ENCODE results near the gene PLA2G4B.

PLA2G4B gene

DNA sequence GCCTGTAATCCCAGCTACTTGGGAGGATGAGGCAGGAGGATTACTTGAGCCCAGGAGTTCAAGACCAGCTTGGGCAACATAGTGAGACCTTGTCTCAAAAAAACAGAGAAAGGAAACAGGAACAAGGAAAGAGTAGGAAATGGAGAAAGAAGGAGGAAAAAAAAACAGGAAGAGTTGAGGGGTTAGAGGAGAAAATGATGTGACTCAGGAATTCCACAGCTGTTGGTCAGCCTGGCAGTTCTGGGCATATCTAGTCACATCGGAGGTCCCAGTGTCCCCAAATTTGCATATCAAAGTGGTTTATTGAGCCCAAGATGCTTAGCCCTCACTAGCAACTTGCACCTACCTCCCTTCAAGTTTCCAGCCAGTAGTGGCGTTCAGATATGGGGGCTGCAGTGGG is 29.5 kb upstream of the PLA2G4B start:
- DNase-seq = no peak

DNA sequence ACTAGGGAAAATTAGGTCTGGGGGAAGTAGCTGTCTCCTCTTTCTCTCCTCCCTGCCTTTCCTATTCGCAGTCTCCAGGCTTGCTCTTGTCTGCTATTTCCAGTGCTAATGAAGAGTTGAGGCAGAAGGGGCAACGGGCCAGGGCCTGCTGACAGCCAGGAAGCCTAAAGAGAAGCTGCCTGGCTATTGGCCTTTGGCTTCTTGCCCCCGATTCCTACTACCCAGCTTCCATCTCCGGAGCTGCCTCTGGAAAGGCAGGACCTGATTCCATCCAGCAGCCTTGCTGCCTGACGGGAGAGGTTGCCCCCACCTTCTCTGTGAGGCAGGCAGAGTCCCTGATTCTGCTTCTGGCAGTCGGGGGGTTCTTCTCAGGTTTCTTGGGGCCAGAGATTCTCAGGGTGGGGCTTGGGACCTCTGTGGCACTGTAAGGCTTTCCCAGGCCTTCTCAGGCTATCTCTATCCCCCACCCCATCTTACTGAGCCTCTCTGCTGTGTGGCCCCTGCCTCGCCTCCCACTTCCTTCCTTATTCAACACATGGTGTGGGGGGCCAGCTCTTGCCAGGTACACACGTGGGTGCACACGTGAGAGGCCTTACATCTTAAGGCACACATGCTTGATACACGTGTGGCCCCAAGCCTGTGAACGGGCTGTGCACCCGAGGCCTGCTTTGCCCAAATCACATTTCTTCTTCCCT is 29.0 kb upstream of the PLA2G4B start:
- no peak for DNase-seq

DNA sequence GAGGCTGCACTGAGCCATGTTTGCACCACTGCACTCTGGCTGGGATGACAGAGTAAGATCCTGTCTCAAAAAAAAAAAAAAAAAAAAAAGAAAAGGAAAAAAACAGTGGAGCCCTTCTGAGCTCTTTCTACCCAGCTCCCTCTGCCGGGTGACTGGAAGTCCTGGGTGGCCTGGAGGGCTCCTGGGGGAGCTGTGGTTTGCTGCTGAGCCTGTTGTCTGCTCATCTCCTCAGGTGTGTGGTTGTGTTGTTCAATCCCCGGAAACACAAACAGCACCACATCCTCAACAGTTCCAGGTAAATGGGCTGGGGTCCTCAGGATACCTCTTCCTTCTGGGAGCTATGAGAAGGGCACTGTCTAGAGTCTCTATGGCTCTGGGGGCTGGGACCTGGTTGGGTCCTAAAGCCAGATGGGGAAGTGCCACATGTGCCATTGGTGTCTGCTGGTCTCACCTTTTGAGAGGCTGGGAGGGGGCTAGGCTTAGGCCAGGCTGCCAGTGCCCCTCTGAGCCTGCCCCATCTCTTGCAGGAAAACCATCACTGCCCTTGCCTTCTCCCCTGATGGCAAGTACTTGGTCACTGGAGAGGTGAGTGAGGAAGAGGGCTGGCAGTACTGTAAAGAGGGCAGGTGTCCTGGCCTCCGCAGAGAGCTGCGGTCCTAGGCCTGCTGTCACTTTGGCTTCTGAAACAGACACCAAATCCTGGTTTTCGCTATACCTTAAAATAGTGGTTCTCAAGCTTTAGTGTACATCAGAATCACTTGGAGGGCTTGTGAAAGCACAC is 27.8 kb upstream of the PLA2G4B start:
- DNase-seq = no peak

DNA sequence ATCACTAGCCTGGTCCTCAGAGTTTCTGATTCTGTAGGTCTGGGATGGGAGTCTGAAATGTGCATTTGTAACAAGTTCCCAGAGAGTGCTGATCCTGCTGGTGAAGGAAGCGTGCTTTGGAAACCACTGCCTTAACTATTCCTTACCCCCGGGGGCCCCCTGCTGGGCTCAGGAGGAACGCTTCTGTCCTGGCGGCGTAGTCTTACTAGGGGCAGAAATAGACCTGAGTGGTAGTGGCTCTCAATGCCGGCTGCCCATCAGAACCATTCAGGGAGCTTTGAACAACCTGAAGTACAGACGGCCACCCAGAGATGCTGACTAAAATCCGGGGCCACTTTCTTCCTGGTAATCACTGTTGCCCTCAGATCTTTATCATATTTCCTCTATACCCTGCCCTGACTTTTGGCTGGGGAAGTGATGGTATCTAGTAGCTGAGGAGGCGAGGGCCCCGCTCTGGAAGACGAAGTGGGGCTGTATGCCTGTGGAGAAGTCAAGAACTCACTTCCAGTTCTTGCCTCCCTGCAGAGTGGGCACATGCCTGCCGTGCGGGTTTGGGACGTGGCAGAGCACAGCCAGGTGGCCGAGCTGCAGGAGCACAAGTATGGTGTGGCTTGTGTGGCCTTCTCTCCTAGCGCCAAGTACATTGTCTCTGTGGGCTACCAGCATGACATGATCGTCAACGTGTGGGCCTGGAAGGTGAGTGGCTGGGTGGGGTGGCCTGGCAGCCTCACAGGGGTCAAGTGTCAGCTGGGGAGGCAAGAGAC is 27.0 kb upstream of the PLA2G4B start:
- DNase-seq = peak; percentile 62

DNA sequence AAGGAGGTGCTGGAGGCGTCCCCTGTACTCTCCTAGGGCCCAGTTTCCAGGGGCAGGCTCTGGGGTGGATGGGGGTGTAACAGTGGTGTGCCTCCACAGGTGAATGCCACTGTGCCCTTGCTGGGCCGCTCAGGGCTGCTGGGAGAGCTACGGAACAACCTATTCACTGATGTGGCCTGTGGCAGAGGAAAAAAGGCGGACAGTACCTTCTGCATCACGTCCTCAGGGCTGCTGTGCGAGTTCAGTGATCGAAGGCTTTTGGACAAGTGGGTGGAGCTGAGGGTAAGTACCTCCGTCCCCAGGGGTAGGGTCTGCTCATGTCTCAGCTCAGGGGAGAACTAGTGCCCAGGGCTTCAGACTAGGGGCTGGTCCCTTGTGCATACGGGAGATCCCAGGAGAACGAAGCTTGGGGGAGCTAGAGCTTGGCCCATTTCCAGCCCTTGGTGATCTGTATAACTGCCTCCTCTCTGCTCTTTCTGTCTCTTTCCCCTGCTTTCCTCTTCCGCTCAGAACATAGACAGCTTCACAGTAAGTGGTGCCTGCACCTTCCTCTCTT is 25.7 kb upstream of the PLA2G4B start:
- DNase-seq = no peak

DNA sequence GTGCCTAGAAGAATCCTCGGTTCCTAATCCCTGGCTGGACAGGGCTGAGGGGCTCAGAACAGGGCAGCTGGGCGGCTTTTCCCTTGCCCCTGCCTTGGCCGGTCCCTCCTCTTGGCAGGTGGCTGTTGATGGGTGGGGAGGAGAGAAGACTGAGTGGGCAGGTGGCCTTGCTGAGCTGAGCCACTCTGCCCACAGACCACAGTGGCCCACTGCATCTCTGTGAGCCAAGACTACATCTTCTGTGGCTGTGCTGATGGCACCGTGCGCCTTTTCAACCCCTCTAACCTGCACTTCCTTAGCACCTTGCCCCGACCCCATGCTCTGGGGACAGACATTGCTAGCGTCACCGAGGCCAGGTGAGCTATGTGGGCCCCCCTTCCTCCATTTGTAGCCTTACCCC is 25.2 kb upstream of the PLA2G4B start:
- DNase-seq = no peak

DNA sequence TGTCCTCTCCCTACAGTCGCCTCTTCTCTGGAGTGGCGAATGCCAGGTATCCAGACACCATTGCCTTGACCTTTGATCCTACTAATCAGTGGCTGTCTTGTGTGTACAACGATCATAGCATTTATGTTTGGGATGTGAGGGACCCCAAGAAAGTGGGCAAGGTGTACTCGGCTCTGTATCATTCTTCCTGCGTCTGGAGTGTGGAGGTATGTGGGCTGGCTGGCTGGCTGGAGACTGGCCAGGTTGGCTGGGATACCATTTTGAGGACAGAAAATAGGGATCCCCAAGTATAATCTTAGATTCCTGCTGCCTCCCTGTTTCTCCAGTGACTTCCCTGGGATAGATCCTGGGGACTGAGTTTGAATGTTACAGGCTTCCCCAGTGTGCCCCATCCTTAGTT is 24.1 kb upstream of the PLA2G4B start:
- no peak for DNase-seq

DNA sequence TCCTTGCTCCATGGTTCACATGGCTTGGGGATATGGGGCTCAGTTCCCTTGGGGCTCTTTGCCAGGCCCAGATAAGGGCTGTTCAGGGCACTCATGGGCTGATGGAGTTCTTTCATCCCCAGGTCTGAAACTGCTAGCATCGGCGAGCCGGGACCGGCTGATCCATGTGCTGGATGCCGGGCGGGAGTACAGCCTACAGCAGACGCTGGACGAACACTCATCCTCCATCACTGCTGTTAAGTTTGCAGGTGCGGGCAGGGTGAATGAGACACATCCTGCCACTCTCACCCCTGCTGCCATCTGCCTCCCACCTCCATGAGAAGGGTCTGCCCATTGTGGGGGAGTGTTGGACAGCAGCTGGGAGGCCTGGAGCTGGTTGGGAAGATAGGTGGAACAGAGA is 21.9 kb upstream of the PLA2G4B start:
- DNase-seq = no peak

DNA sequence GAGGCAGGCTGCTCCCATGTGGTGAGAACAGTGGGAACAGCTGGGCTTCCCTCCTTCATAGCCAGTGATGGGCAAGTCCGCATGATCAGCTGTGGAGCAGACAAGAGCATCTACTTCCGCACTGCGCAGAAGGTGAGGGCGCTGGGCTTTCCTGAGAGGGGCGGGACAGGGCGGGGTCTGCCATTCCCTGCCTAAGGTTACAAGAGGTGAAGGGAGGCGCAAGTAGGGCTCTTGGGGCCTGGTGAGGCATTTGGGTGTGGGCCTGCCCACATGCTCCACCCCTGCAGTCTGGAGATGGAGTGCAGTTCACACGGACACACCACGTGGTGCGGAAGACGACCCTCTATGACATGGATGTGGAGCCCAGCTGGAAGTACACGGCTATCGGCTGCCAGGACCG is 21.3 kb upstream of the PLA2G4B start:
- no peak for DNase-seq

DNA sequence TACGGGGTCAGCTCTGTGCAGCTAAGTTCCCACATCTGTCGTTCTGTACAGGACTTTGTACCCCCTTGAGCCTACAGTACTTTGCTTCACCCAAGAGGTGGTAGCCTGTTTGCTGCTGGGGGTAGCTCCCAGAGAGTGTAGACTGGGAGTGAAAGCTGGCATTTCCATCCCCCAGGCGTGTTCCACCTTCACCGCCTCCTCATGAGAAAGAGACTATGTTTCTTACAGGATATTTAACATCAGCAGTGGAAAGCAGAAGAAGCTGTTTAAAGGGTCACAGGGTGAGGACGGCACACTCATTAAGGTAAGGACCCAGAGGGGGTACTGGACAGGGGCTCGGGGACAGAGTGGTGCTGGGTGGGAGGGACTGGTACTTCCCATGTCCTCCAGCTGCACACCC is 20.9 kb upstream of the PLA2G4B start:
- DNase-seq = no peak

DNA sequence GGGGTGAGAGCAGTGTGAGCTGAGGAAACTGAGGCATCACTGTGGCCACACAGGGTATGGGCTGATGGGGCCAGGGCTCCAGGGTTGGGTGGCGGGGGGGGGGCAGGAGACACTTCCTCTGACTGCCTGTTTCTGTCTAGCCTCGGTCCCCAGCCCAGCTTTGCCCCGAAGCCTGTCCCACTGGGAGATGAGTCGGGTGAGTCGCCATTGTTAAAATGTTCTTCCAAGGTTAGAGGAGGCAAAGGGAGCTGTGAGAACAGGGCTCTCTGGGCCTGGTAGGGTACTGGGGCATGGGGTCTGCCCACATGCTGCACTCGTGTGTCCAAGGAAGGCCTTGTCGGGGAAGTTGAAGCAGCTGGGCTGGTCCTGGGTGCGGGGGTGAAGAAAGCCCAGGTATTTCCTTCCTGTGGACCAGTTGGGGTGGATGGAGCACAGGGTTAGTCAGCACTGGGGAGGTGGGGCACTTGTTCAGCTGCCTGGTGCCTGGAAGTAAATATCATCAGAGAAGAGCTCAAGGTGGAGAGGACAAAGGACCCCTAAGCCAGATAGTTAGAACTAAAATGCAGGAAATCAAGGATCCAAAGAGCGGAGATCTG is 19.1 kb upstream of the PLA2G4B start:
- DNase-seq = no peak

DNA sequence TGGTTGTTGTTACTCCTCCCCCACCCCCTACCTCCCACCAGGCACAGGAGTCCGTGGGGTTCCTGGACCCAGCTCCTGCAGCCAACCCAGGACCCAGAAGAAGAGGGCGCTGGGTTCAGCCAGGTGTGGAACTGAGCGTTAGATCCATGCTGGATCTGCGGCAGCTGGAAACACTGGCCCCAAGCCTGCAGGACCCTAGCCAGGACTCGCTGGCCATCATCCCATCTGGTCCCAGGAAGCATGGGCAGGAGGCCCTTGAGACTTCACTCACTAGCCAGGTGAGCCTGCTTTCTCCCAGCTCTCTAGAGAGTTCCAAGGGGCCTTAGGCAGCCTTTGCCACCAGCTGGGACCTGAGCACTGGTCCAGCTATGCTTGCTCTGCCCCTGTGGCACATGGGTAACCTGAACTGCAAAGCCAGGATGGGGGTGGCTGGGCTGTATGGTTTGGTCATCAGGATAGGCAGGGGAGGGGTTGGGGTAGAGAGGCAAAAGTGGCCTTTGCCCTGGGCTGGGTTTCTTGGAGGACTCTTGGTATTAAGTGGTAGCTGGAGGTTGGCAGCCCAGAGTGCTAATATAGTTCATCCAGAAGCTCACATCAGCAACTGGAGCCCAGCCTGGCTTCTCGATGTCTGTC is 17.7 kb upstream of the PLA2G4B start:
- DNase-seq = no peak

DNA sequence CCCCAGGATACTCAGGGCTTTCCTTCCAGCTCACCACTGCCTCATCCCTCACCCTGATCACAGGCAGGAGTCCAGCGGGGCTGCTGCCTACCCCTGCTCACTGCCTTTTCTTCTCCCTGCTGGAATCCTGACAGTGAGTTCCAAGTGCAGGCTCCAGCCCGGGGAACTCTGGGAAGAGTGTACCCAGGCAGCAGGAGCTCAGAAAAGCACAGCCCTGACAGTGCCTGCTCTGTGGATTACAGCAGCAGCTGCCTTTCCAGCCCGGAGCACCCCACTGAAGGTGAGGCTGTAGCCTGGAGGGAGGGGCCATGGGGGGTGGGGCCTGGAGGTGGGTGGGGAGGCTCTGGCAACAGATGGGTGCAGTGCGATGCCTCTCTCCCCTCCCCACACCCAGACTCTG is 16.8 kb upstream of the PLA2G4B start:
- no peak for DNase-seq

DNA sequence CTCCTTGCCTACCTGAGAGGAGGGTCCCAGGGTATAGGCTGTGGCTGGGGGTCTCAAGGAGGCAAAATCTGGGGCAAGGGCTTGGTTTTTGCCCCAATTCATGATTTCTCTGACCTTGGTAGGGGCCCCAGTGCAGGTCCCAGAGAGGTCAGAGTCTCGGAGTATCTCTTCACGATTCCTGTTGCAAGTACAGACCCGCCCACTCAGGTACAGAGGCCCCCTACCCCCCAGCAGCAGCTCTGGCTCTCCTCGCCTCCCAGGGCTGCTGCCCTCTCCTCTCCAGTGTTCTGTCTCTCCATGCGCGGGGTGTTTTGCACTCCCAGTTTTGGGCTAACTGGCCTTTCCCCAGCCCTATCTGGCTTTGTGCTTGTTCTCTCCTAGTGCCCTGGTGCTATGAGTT is 16.2 kb upstream of the PLA2G4B start:
- no peak for DNase-seq

DNA sequence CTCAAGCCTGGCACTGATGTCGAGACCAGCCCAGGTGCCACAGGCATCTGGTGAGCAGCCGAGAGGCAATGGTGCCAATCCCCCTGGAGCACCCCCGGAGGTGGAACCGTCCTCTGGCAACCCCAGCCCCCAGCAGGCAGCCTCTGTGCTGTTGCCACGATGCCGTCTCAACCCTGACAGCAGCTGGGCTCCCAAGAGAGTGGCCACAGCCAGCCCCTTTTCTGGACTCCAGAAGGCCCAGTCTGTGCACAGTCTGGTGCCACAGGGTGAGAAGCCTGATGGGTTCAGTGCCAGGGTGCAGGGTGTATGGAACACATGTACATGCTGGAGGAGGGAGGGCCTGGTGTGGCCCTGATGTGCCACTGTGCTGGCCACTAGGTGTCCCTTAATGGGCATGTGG is 15.7 kb upstream of the PLA2G4B start:
- no peak for DNase-seq

DNA sequence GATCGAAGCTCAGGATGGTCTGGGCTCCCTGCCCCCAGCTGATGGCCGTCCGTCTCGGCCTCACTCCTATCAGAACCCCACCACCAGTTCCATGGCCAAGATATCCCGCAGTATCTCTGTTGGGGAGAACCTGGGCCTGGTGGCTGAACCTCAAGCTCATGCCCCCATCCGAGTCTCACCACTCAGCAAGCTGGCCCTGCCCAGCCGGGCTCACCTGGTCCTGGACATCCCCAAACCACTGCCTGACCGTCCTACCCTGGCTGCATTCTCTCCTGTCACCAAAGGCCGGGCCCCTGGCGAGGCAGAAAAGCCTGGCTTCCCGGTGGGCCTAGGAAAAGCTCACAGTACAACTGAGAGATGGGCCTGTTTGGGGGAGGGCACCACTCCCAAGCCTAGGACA is 15.1 kb upstream of the PLA2G4B start:
- DNase-seq = no peak

DNA sequence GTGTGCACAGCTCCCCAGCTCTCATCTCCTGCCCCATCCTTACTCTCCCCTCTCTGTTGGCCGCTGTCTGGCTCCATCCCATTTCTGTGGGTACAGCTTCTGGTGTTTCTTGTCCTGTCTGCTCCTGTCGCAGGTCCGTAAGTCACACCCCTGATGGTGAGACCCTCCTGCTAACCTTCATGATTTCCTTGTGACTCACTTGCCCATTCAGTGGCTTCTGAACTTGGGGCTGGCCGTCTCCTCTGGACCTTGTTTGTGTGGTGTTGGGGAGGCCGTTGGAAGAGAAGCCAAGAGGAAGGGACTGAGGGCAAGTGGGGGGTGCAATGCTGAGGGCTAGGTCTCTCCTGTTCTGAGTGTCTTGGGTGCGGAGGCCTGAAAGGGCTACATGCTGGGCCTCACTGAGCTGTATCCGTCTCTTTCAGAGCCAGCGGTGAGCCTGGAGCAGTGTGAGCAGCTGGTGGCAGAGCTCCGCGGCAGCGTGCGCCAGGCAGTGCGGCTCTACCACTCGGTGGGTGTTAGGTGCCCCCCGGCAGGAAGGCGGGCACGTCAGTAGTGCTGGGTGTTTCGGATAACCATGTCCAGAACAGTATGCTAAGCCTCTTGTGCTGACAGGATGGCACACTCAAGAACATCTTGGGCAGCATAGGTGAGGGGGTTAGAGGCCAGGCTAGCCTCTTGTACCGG is 14.4 kb upstream of the PLA2G4B start:
- no peak for DNase-seq

DNA sequence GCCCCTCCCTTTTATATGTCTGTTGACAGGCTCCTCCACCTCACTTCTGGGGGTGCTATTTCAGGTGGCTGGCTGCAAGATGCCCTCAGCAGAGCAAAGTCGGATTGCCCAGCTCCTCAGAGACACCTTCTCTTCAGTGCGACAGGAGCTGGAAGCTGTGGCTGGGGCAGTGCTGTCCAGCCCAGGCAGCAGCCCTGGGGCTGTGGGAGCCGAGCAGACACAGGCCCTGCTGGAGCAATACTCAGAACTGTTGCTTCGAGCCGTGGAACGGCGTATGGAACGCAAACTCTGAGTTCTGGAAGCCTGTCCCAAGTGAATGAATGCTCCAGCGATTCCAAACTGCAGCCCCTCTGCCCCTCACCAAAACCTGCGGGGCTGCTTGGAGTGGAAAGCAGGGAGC is 13.5 kb upstream of the PLA2G4B start:
- no peak for DNase-seq

DNA sequence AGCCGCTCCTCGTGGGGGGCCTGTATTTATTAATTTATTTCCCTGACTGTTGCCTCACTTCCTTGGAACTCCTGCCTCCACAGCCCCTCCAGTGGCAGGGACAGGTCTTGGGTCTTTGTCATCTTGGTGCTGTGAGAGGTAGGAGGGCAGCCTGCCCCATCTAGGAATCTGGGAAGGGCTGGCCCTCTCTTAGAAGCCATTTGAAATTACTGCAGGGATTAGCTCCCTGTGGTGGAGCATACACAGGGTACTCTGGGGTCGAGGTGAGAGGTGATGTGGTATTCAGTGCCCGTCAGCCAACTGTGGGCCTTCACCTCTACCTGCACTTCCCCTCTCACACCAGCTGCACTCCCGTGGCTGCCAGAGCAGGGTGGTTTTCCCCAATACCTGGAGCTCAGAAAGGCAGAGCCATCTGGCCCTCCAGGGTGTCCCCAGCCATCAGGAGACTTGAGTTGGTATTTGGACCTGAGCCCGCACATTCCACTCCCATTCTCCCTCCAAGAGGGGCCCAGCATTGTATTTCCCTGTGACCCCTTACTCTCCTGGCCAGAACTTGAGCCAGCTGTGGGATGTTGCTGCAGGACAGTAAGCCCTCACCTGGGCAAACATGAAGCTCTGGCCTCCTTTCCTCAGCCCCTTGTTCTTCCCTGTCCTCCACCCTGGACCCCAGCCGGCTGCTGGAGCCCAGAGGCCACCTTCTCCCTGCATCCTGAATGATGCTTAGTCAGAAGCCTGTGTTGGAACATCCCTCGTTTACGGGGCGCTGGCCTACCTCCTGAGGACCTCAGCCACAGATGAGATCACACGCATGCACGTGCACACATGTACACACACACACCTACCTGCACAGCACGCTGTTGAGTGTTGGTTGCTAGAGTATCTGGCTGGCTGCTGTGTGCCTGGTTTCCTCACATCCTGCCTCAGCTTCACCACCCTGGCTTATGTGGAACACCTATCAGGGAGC is 12.8 kb upstream of the PLA2G4B start:
- no peak for DNase-seq

DNA sequence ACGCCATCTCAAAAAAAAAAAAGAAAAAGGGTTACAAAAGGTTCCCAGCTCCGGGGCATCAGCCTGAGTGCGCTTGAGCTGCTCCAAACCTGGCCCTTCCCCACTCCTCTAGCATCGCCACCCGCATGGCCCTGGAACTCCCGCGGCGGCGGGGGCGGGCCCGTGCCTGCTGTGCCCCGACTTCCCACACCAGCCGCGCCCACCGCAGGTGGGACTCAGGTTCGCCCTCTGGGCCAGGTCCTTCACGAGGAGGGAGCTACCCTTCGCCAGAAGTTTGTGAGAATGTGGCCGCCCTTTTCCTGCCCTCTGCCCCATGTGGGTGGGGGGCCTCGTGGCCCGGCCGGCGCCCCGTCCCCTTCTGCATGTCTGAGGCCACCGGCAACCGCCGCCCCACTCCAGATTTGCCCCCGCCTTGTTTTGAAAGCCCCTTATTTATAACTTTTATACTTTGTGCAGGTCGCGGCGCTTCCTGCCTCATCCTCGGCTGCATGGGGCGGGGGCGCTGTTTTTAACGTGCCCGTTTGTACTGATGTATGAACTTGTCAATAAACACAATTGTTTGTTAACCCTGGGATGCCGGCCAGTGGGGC is 11.3 kb upstream of the PLA2G4B start:
- peak; percentile 41 for DNase-seq

Measured in effector CD8-positive, alpha-beta T cell (primary cell).